NK-92 (cell line): ENCODE measurements around the gene IQSEC3.
"Not testable (repeated sequence)": the region's sequence is repeated elsewhere in the genome, so short reads cannot be mapped to it uniquely, and the experiment has no call there.

Source experiments
- DNase-seq: peaks from one replicate; lab custom pipeline; 2025; ENCODE audit not compliant: unreplicated experiment; lab: John Stamatoyannopoulos, UW

The IQSEC3 gene

GRCh38 chr12:52902-53734 lies 13.4 kb upstream of the IQSEC3 start:
- not testable (repeated sequence) for DNase-seq

GRCh38 chr12:53735-54730 lies 12.5 kb upstream of the IQSEC3 start:
- DNase-seq = no peak

GRCh38 chr12:54750-55535 lies 11.6 kb upstream of the IQSEC3 start:
- no peak for DNase-seq

- no peak for DNase-seq
Observed at GRCh38 chr12:56683-57346, 9.8 kb upstream of the IQSEC3 start.

GRCh38 chr12:57539-57938 lies 9.0 kb upstream of the IQSEC3 start:
- DNase-seq = no peak

GRCh38 chr12:58832-59231 lies 7.7 kb upstream of the IQSEC3 start:
- no peak for DNase-seq

- not testable (repeated sequence) for DNase-seq
Observed at GRCh38 chr12:61845-62244, 4.7 kb upstream of the IQSEC3 start.

GRCh38 chr12:65491-66063 lies 990 bp upstream of the IQSEC3 start:
- DNase-seq = not testable (repeated sequence)

GRCh38 chr12:66782-67504 lies 376 bp downstream of the IQSEC3 start:
- not testable (repeated sequence) for DNase-seq

- DNase-seq = not testable (repeated sequence)
Observed at GRCh38 chr12:69677-70076, 3.1 kb downstream of the IQSEC3 start.

GRCh38 chr12:70541-70940 lies 4.0 kb downstream of the IQSEC3 start:
- DNase-seq = not testable (repeated sequence)

- DNase-seq = not testable (repeated sequence)
Observed at GRCh38 chr12:72018-72417, 5.5 kb downstream of the IQSEC3 start.

GRCh38 chr12:74420-75190 lies 8.0 kb downstream of the IQSEC3 start:
- DNase-seq = not testable (repeated sequence)

- DNase-seq = not testable (repeated sequence)
Observed at GRCh38 chr12:75541-75940, 9.0 kb downstream of the IQSEC3 start.

GRCh38 chr12:76102-76501 lies 9.5 kb downstream of the IQSEC3 start:
- not testable (repeated sequence) for DNase-seq

- not testable (repeated sequence) for DNase-seq
Observed at GRCh38 chr12:76551-76950, 10.0 kb downstream of the IQSEC3 start.

GRCh38 chr12:77101-77719 lies 10.6 kb downstream of the IQSEC3 start:
- DNase-seq = not testable (repeated sequence)

- DNase-seq = not testable (repeated sequence)
Observed at GRCh38 chr12:77769-78383, 11.3 kb downstream of the IQSEC3 start.
